GM18502 (cell line): ENCODE results near the gene ZKSCAN4.

ENCODE experiments used
- ATAC-seq: cut with Tn5 transposase; IDR thresholded peaks from one replicate; pipeline ENCODE4 v1.9.1; 2021; ENCODE audit warnings: mild to moderate bottlenecking; ENCODE audit not compliant: unreplicated experiment, poor library complexity

ZKSCAN4 gene

DNA sequence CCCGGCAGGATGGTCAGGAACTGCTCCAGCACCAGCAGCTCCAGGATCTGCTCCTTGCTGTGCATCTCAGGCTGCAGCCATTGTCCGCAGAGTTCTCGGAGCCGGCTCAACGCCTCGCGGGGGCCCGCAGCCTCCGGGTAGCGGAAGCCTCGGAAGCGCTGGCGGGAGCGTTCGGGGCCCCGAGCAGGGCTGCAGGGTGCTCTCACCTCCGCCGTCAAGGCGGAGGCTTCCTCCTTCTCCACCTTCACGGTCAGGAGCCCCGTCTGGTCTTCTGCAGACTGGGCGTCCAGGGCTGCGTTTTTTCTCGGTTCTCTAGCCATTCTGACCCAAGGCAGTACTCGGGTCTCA is 434 bp downstream of the ZKSCAN4 start:
- ATAC-seq, result peak; percentile 61

DNA sequence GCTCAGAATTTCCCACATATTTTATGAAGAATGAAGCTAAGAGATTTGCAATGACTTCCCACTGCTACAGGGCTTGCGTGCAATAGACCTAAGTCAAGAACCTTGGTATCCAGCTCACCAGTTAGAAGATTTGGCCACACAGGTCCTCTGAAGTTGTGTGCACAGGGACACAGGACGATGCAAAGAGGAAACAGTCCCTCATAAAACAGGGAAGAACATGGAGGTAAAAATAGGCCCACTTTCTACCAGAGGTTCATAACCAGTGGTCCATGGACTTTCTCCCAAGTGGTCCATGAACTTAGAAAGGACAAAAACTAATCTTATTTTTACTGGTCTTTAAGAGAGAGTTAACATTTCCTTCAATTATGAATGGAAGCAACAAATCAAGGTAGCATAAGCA is 1.3 kb downstream of the ZKSCAN4 start:
- ATAC-seq, result no peak

DNA sequence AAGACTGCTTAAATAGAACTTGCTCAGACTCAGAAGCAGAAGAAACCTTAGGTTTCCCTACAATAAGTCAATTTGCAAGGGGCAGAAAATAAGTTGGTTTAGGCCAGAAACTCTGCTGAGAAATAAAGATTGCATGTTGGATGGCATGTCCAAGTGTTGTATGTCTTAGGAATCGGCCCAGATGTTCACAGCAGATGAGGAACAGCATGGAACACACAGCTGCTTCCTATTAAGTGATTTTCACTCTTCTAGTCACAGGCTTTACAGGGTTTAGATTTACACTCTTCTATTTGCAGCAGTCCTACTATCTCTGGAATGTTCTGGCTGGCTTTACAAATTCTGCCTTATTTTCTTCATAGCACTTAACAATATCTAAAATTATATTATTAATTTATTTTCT is 3.2 kb downstream of the ZKSCAN4 start:
- ATAC-seq, result no peak

DNA sequence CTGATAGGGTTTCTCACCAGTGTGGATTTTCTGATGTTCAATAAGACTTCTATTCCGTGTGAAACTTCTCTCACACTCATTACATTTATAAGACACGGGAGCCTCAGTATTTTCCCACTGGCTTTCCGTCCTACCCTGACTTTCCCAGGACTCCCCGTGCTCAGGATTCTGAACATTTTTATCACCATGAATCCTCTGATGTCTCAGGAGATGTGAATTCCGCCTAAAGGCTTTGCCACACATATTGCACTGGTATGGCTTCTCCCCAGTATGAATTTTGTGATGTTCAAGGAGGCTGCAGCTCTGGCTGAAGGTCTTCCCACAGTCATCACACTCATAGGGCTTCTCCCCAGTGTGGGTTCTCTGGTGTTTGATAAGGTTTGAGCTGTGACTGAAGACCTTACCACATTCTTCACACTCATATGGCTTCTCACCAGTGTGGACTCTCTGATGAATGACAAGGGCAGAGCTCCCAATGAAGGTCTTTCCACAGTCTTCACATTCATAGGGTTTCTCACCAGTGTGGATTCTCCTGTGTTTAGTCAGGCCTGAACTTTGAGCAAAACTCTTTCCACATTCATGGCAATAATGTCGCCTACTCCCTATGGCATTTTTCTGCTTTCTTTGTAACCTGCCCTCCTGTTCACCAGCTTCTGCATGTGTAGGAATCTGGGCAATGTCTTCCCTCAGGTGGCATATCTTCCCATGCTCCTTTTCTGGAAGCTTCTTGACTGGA is 6.7 kb downstream of the ZKSCAN4 start:
- ATAC-seq, result no peak

- ATAC-seq, result no peak
Measured at GRCh38 chr6:28243946-28244345, 8.1 kb downstream of the ZKSCAN4 start.

- no peak for ATAC-seq
Measured at GRCh38 chr6:28240471-28240870, 11.6 kb downstream of the ZKSCAN4 start.

DNA sequence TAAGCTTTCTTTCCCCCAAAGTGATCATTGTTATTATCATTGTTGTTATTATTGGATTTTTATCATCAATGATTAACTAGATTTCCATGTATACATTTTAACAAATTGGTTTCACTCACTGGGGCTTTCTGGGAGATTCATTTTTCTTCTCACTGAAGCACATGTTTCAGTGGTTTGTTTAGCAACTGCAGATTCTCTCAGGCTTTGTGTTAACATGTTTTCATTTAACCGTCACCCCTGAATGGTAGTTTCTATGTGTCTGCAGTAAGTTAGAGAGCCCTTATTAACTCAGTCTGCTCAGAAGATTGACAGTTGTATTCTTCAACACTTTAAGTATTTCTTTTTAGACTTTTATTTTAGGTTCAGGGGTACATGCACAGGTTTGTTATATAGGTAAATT is 12.4 kb downstream of the ZKSCAN4 start:
- ATAC-seq, result no peak

GRCh38 chr6:28235912-28236452 is 16.1 kb downstream of the ZKSCAN4 start:
- ATAC-seq, result no peak

- no peak for ATAC-seq
Measured at GRCh38 chr6:28232785-28233184, 19.3 kb downstream of the ZKSCAN4 start.

DNA sequence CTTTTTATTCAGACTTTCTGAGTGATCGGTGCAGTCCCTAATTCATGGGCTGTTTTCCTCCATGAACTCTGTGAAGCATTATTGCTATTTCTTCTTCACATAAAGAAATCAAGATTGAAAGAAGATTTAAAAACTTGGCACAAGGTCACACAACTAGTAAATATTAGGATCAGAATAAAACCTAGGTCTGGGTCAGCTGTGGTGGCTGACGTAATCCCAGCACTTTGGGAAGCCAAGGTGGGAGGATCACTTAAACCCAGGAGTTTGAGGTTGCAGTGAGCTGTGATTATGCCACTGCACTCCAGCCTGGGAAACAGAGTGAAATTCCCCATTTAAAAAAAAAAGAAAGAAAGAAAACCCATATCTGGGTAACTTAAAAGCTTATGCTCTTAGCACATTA is 25.6 kb downstream of the ZKSCAN4 start:
- no peak for ATAC-seq

DNA sequence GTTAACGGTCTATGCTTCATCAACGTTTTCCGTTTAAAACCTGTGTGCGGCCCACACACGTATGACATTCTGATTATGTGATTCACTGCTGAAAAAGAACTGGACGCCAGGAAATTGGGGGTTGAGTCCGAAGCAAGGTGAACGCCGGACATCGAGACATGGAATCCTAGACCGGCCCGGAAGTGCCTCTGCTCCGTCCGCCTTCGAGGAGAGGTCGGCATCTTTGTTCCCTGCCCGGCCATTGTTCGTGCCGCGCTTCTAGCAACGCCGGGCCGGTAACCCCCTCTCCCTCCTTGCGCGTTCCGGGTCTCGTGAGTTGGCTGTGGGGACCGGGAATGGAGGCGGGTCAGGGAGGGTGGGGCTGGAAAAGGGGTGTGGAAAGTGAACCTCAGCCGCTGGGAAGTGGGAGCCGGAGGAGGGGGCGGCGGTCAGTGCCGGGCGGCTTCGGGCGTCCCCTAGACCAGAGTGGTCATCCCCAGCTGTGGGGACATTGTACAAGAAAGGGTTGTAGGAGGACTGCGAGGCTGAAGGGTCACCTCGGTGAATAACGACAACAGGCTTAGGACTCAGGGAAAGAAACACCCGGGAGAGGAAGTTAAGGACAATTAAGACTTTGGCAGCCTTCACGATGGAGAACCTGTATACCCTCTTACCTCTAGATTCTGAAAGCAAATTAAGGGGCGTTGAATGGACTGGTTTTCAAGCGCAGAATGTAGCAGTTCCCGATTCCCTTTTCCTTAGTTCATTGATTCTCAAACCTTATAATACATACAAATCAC is 26.8 kb downstream of the ZKSCAN4 start, which contains the start of gene ZSCAN9:
Gene ZSCAN9, plus strand, starts transcription at position 220 of the 779 bp plus-strand sequence. CDS start 1,810 bp downstream, outside the sequence.
- ATAC-seq, result peak; percentile 91

GRCh38 chr6:28224131-28225055 is 27.7 kb downstream of the ZKSCAN4 start:
- no peak for ATAC-seq

GRCh38 chr6:28220257-28221133 is 31.6 kb downstream of the ZKSCAN4 start:
- ATAC-seq, result no peak

DNA sequence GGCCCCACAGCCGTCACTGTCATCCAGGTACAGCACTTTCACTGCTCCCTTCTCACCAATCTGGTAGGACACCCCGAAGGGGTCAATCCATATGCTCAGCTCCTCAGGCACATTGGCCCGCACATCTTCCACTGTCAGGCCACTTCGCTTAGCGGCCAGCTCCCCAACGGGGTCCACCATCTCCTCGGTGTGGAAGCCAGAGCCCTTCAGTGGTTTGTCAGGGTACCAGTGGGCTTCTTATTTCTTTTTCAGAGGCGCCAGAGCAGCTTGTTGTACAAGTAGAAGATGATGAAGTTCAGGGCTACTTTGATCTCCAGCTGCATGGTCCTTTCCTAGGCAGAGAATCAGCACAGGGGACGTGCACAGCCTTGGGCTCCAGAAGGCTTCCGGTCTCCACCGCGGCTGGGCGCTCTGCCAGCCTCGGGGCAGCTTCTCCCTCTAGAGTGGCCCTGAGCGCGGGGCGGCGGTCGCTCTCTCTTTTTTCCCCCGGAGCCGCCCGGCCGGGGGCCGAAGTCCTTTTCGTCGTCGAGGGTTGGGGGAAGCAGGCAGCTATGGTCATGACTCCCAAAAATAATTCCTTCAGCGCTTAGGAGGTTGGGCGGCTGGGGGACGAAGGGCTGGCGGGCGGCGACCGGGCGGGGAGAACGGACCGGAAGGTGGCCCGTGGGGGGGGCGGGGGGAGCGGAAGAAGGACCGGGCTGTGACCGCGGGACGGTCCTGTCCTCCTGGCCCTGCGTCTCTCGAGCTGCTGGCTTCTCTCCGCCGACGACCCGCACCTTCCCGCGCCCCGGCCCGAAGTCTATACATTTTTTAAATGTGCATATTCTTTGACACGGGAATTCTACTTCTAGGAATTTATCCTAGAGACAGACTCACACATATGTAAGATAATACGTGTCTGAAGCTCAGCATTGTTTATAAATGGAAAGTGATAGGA is 33.5 kb downstream of the ZKSCAN4 start:
- ATAC-seq, result peak; percentile 73

DNA sequence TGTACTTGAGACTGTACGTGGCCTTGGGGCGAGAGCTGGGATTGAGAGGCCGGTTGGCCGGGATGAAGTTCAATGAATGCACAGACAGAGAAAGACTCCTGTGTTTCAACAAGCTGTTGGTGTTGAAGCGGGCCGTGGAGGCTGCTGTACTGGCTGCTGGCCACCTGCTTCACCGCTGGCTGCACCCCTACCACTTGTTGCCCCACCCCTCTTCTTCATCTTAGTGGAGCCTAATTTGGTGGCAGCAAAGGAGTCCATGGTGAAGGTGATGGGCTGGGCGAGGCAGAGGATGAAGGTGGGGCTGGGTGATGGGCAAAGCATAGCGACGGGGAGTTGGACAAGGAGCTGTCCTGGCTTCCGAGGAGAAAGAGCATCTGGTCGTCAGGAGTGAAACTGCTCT is 34.2 kb downstream of the ZKSCAN4 start:
- no peak for ATAC-seq

GRCh38 chr6:28215425-28215824 is 36.6 kb downstream of the ZKSCAN4 start:
- ATAC-seq, result no peak

DNA sequence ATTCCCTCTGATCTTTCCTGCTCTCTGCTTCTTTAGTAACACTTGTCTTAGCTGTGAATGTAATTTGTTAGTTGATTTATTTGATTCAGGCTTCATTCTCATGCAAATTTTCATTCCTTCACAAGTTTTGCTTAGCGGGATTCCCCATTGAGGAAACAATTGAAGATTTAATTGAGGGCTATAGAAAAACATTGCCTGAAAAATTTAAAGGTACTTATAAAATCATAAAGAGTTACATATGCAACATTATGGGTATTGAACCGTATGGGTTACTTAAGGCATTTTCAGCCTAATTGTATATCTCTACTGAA is 38.9 kb downstream of the ZKSCAN4 start:
- no peak for ATAC-seq

DNA sequence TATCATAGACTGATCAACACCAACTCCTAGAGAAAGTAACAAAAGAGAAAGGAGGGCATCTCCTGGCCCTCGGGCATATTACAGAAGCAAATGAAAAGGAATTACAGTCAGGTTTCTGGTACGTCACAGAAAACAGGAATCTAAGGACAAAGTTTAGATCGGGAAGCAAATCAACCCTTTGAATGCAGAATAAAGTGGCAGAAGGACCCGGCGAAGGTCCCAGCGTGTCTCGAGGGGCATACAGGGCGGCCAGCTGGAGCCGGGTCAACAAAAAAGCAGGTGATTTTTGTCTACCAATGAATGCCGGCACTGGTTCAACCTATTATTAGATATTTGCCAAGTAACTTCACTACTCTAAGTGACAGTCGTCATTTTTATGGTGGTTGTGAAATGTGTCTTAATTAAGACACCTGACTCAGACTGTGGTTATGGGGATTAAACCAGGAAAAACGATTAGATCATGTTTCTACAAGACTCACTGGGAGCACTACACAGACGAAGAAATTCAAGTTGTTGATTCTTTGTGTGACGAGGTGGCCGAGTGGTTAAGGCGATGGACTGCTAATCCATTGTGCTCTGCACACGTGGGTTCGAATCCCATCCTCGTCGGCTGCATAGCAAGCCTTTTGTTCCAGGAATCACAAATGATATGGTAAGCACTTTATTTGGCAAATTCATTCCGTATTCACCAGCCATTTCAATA is 39.4 kb downstream of the ZKSCAN4 start:
- peak; percentile 69 for ATAC-seq
